Endothelial cell of umbilical vein (primary cell): Measurements from ENCODE around the gene TOP1.

Experiments
- CTCF ChIP-seq, 2 donors: IDR thresholded peaks; 1 replicate in 1 of 2; 2 replicates in 1 of 2; pipeline ENCODE4 v1.5.1; 2011; ENCODE audit warnings: low read length in 2 of 2, mild to moderate bottlenecking in 2 of 2, moderate library complexity in 2 of 2, control low read depth in 1 of 2, inconsistent platforms in 1 of 2, low read depth in 1 of 2; ENCODE audit not compliant: insufficient read depth in 1 of 2; ENCODE audit errors: extremely low read depth in 1 of 2
- EZH2 ChIP-seq: IDR thresholded peaks from 2 replicates; pipeline ENCODE4 v1.6.1; 2012; ENCODE audit warnings: borderline replicate concordance, low read depth, mild to moderate bottlenecking, moderate library complexity, low read length, inconsistent platforms; ENCODE audit not compliant: severe bottlenecking
- FOS ChIP-seq: IDR thresholded peaks from 2 replicates; pipeline ENCODE4 v1.6.1; 2011; ENCODE audit warnings: mild to moderate bottlenecking, low read length, moderate library complexity, borderline replicate concordance; ENCODE audit not compliant: insufficient read depth
- GATA2 ChIP-seq: IDR thresholded peaks from 2 replicates; pipeline ENCODE4 v1.7.0; 2011; ENCODE audit warnings: low read depth, mild to moderate bottlenecking, moderate library complexity, mixed read lengths, low read length; ENCODE audit not compliant: insufficient read length, insufficient read depth
- JUN ChIP-seq: IDR thresholded peaks from 2 replicates; pipeline ENCODE4 v1.6.1; 2011; ENCODE audit warnings: borderline replicate concordance, low read depth; ENCODE audit not compliant: insufficient read length, insufficient read depth
- MYC ChIP-seq: IDR thresholded peaks from one replicate; pipeline ENCODE4 v1.6.1; 2011; ENCODE audit warnings: mild to moderate bottlenecking, low read depth, low read length
- POLR2A ChIP-seq: IDR thresholded peaks from 2 replicates; pipeline ENCODE4 v1.6.1; 2012; ENCODE audit warnings: low read depth, mild to moderate bottlenecking, control low read depth, low read length
- POLR2AphosphoS5 ChIP-seq: IDR thresholded peaks from 2 replicates; pipeline ENCODE4 v1.6.1; 2012; ENCODE audit warnings: low read depth, mild to moderate bottlenecking, control low read depth, low read length, moderate library complexity; ENCODE audit not compliant: insufficient read depth

GRCh38 chr20:41023549-41023948 is 5.1 kb upstream of the TOP1 start:
- TF ChIP-seq CTCF (IDR thresholded peaks at IDR 0.05; ENCODE audit: extremely low read depth in 1 of 2, insufficient read depth in 1 of 2, low read depth in 1 of 2, low read length in 2 of 2) (no peak), EZH2 (no peak), JUN (no peak), MYC (no peak), POLR2AphosphoS5 (no peak), POLR2A (no peak), FOS (no peak), GATA2 (no peak)
